Activated CD4-positive, alpha-beta T cell treated with anti-CD3 and anti-CD28 coated beads for 4 hours (primary cell): ENCODE data around the gene CHAF1A.

ENCODE experiments used
- DNase-seq, 2 donors: peaks; one replicate each; pipeline ENCODE4 v3.0.0-alpha.2; 2020

Gene CHAF1A

GRCh38 chr19:4367781-4368127, 34.7 kb upstream of the CHAF1A start:
- DNase-seq = no peak

DNA sequence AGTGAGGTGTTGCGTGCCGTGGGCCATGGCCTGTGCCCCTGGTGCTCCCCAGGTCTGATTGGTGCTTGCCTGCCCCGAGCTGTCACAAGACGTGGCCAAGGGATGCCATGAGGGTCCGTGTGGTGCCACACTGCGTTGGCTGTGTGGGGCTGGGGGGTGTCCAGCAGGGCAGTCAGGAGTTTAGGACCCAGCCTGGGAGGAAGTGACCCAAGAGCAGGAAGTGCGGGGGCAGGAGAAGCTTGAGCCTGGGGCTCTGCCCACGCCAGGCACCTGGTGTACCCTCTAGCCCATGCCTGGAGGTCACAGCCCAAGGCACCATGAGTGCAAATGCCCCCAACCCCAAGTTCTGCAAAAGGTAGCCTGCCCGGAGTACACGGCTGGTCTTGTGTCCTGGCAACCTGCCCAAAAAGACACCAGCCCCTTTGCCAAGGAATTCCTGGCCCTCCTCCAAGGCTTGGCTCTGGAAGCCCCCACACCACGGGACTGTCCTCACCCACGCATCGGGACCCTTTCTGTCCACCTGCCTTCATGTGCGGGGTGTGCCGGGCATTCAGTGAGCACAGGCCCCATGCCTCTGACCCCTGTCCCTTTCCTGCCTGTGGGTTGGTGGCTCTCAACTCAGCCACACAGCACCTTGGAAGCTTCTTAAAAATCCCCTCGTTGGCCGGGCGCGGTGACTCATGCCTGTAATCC, 34.2 kb upstream of the CHAF1A start:
- no peak for DNase-seq

DNA sequence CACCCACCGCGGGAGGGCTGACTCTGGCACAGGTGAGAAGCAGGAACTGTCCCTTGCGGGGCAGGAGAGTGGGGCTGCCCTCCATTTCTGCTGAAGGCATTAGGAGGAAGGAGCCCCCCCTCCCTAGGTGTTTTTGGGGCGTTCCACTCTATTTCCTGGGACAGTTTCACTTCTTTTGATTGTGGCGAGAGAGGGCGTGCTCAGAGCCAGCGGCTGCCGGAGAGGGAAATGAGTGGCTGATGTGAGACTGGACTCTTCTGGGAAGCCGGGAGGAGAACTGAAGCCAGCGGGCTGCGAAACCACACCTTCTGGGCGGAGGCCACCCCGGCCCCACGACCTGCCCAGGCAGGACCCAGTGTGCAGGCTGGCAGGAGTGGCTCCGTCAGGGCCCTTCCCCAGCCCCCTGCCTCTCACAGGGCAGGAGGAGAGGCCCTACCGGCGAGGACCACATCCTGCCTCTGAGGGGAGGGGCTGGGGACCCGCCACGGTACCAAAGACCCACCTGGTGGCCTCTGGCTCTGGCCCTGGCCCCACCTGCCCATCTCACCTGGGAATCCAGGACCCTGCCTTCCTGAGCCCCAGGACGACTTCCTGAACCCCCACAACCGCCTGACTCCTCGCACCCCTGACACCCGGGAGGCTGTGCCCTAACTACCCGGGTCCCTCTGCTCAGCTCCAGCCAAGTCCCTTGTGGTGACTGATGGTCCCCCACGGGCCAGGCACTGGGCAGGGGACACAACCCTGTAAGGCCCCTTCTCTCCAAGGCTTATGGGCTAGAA, 33.1 kb upstream of the CHAF1A start:
- peak; percentile 55 to 64 for DNase-seq

DNA sequence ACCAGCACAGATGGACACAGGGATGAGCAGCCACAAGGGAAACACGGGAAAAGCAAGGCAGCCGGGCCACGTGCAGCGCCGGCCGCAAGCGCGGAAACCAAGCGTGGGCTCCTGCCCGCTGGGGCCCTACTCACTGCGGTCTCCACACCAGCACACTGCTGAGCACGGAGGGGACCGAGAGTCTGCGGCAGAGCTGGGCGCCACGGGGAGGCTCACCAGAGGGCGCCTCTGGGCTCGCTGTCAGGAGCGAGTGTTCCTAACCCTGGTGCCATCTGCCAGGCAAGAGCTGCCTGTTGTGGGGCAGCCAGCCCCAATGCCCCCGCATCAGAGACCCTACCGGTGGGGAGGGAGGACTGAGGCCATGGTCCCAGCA, 32.6 kb upstream of the CHAF1A start:
- DNase-seq = peak; percentile 75 to 76

DNA sequence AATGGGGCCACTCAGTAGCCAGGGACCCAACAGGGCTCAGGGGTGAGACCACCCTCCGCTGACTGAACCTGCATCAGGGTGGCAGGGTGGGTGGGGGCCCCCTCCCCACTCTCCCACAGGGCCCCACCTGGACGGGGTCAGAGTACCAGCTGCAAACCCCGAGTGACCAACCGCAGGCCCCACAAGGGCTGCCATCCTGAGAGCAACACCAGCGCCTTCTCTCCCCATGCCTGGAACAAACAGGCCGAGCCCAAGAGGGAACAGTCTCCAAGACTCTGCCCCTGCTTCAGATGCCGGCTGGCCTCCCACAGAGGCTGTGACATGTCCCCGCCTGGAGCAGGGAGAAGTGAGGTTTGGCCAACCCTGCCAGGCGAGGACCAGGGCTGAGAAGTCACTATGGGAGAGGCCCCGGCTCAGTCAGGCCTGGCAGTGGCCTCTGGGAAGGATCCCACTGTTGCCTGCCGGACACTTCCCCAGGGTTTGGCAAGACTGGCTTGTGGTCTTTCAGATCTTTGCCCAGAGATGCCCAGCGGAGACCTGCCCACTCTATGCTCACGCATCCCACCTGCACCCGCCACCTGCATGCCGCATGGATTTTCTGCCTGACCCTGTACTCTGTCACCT, 31.9 kb upstream of the CHAF1A start:
- DNase-seq = no peak

- DNase-seq = no peak
Measured at GRCh38 chr19:4371247-4372164, 30.9 kb upstream of the CHAF1A start.

GRCh38 chr19:4372165-4373012, 30.1 kb upstream of the CHAF1A start:
- DNase-seq = no peak

GRCh38 chr19:4373013-4373367, 29.4 kb upstream of the CHAF1A start:
- no peak for DNase-seq

- no peak for DNase-seq
Measured at GRCh38 chr19:4373601-4374497, 28.6 kb upstream of the CHAF1A start.

GRCh38 chr19:4374498-4375163, 27.8 kb upstream of the CHAF1A start:
- no peak for DNase-seq

DNA sequence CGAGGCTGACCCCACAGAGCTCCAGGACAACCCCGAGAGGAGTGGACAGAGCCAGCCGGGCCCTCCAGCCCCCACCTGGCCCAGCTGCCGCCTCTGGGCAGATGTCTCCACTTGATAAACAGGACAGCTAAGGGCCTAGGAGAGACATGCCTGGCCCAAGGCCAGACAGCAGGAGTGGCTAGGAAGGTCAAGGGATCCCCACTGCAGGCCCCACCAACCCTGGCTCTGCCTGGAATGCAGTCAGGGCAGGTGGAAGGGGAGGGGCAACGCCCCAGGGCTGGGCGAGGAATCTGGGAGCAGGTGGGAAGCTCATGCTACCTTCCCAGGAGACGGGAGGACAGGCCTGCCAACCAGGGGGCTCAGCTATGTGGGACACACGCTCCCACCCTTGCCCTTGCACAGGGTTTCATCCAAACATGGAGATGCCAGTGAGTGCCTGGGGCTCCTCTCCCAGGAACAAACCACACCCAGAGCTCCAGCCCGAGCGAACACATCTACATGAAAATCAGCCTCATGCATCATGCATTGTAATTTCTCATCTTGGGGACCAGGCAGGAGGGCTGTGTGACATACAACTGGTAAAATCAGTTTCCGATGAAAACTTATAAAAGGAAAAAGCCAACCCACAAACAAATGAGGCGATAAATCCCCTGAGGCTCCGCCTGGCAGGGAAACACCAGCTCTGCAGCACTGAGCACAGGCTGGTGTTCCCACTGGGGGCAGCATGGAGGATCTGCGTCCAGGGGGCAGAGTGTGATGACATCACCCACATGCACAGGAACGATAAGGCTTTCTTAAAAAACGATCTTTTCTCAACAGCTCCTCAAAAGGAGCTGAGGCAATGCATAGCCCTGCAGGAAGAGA, 27.0 kb upstream of the CHAF1A start:
- DNase-seq = no peak

DNA sequence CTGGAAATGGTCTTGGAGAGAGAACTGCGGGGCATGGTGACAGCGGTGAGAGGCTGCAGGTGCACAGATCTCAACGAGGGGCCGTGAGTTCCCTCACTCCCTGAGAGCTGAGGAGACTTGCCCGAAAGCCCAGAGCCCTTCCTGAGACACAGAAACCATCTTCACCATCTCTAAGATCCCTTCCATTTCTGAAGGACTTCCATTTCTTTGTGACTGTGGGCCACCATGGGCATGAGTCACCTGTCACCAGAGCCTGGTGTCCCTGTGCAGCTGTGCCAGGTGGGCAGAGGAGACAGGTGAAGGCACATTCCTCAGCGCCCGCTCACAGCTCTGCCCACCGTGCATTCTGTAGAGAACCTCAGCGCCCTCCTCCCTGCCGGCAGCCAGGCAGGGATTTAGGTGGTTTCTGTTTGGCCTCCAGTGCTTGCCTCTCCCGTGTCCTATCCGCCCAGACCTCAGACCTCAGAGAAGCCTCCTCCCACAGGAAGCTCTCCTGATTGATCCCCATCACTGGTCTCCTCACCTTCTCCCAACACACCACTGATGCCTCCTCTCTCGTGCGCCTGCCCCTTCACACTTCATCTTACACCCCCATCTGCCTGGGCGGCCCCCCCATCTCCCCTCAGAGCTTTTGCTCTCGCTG, 26.3 kb upstream of the CHAF1A start:
- no peak for DNase-seq

GRCh38 chr19:4376671-4376990, 25.8 kb upstream of the CHAF1A start:
- no peak for DNase-seq

- no peak for DNase-seq
Measured at GRCh38 chr19:4376991-4377781, 25.3 kb upstream of the CHAF1A start.

GRCh38 chr19:4378886-4379285, 23.6 kb upstream of the CHAF1A start:
- no peak for DNase-seq

DNA sequence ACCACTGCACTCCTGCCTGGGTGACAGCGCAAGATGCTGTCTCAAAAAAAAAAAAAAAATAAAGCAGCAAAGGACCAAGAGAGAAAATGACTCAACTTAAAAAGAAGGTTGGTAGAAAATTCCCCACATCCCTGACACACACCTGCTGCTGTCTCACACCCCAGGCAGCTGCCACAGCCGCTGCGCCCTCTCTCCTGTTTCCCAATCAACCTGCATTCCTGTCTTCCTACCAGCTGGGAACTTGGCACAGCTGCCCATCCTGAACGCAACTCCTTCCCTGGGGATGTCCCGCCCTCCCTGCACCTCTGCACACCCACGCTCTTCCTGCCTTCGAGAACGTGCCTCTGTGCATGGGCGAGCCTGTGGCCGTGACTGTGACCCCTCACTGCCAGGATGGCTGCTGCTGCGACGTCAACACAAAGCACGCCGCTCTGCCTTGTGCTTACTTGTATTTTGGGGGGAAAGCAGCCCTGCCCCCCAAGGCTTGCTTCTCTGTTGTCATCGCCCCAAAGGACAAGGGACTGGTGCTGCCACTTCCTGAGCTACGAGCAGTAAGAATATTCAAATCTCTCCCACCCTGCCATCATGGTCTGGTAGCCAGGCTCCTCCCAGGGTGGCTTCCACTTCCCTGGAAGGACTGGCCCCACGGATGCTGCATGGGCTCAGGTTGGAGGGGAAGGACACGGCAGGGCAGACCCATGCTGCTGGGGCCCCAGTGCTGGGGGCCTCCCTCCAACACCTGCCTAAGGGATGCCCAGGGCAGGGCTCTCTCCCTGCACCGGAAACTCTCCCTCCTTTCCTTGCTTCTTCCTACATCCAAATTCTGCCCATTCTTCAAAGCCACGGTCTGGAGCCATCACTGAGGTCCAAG, 22.8 kb upstream of the CHAF1A start:
- DNase-seq = peak in 1 of 2 donors; percentile 26

DNA sequence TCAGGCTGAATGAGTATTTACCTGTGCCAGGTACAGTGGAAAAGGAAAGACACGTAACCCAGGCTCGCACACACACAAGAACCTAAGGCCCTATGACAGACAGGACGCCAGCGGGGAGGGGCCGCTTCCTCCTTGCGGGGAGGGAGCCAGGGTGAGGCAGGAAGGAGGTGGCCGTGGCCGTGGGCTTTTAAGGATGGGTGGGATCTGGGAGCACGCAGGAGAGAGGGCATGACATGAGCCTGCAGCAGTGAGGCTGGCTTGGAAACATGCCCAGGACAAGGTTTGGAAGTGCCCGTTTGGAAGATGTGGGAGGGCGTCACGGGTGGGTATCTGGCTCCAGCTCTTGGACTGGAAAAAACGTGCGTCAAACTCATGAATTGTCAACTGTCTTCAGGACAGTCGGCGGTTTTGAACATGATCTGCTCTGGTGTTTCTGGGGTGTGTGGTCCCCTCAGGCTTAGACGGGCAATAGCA, 22.1 kb upstream of the CHAF1A start:
- DNase-seq = peak; percentile 54 to 57
